Mammary epithelial cell (primary cell): ENCODE results near the gene GDI1.

ENCODE experiments used
- CTCF ChIP-seq, 2 donors: IDR thresholded peaks in 1 of 2; conservative IDR thresholded peaks in 1 of 2; 2 replicates each; pipeline ENCODE4 v1.5.1; 2011 to 2012; ENCODE audit warnings: inconsistent platforms in 2 of 2, low read length in 2 of 2, mild to moderate bottlenecking in 2 of 2, control low read depth in 1 of 2, low read depth in 1 of 2; ENCODE audit not compliant: insufficient read depth in 1 of 2; ENCODE audit errors: extremely low read depth in 1 of 2
- EZH2 ChIP-seq: IDR thresholded peaks from 2 replicates; pipeline ENCODE4 v1.6.1; 2012; ENCODE audit warnings: low read length, inconsistent platforms, borderline replicate concordance

DNA sequence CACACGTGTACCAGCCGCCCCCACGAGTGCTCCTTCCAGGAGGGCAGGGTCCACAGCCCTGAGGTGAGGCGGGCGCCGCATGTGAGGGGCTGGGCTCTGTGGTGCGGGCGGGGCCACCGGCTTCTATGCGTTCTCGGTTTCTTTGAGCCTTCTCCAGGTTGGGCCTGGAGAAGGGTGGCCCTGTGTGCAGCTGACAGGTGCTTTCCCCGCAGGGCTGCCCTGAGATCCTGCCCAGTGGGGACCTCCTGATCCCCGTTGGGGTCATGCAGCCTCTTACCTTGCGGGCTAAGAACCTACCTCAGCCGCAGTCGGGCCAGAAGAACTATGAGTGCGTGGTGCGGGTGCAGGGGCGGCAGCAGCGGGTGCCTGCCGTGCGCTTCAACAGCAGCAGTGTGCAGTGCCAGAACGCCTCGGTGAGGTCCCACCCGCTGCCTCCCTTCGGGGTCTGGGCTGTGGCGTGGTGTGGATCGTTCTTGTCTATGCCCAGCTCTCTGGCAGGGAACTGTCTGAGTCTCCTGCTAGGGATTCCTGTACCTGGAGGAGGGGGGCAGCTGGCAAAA lies 27.9 kb downstream of the GDI1 start:
- TF ChIP-seq CTCF (conservative IDR thresholded peaks at IDR 0.05 in 1 of 2, IDR thresholded peaks at IDR 0.05 in 1 of 2; ENCODE audit: extremely low read depth in 1 of 2, insufficient read depth in 1 of 2, low read depth in 1 of 2, low read length in 2 of 2) (no peak), EZH2 (no peak)
